Mononuclear cell (primary cell): ENCODE measurements around the gene HAUS7. TPM values are rescaled to one million over a fixed set of nuclear protein-coding genes. Genes with fewer than 3 reads are reported as not detected.

ENCODE experiments used
- H3K27me3 ChIP-seq: 2 replicates; pipeline ENCODE4 v1.6.0; 2011; ENCODE audit warnings: low read length, control low read depth; ENCODE audit not compliant: insufficient read depth
- H3K4me1 ChIP-seq: 2 replicates; pipeline ENCODE4 v1.5.1; 2011; ENCODE audit warnings: mild to moderate bottlenecking, low read length, control low read depth; ENCODE audit not compliant: insufficient read depth
- H3K4me3 ChIP-seq: 2 replicates; pipeline ENCODE4 v1.5.1; 2011; ENCODE audit warnings: mild to moderate bottlenecking, low read length, moderate library complexity
- H3K9me3 ChIP-seq: 2 replicates; pipeline ENCODE4 v1.5.1; 2011; ENCODE audit warnings: low read depth, mild to moderate bottlenecking, control low read depth, low read length
- total RNA-seq: library from RNA; depleted of rRNA; stranded (reverse); fragments of >200 nt; gene quantifications from one replicate; pipeline ENCODE4 v1.2.3, GENCODE V29; 2012

HAUS7 gene
- total RNA-seq, 1 donor: 11.8 TPM

DNA sequence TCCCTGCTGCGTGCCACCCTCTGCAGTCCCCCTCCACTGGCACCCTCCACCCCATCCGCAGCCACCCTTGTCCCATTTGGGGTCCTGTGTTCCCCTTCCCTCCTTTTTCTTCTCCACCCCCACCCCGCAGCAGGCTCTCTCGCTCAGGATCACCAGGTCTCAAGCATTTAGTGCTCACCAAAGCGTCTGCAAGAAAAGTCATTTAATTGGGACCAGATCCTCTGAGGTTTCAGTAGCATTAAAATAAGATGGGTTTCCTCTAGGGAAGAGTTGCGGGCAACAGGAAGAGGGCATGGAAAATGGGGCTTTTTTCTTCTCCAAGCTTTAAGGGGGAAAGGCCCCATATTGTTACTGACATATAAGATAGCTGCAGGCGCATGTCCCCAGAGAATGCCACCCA, 4.9 kb upstream of the HAUS7 start:
- no peak overlapping the region for H3K4me3 ChIP-seq

DNA sequence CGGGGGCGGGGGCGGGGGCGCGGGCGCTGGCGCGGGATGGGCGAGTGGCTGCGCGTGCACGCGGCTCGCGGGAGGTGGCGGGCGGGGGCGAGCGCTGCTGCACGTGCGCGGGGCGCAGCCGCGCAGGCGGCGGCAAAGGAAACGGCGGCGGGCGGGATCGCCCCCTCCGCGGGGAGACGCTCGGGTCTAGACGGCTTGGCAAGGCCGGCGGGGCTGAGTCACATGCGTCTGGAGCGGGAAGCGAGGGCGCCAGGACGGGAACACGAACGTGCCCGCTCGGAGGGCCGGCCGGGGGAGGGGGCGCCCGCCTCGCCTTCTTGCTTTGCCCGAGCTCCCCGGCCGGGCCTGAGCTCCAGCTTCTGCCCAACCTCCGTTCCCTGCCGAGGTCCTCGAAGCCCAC, 4.3 kb upstream of the HAUS7 start:
- Histone ChIP-seq H3K4me3 (no peak overlapping the region), H3K4me1 (peaks cover 7% of the 10 kb centered on the region), H3K27me3 (no peaks in the 10 kb centered on the region), H3K9me3 (no peaks in the 10 kb centered on the region)

More for the DNA sequence above, 4.9 kb upstream of the HAUS7 start:
- H3K9me3 ChIP-seq: no peaks in the 10 kb centered on the region
- H3K4me1 ChIP-seq: peaks cover 4% of the 10 kb centered on the region
- H3K27me3 ChIP-seq: no peaks in the 10 kb centered on the region

DNA sequence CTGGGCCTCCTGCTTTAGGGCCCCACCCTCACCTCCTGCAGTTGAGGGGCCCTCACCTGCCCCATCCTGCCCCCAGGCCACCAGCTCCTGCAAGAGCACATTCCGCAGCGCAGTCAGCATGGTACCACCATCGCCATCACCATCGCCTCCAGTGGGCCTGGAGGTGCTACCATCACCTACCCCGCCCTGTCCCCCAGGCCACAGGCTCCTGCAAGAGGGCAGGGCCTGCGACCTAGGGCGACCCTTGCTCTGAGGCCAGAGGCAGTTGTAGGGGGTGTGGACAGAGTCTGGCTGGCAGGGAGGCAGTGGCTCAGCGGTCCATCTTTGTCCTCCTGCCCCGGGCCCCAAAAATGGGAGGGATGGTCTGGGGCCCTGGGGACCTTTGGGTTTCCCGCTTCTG, 3.9 kb upstream of the HAUS7 start:
- Histone ChIP-seq H3K4me3 (no peak overlapping the region), H3K4me1 (peaks cover 11% of the 10 kb centered on the region), H3K9me3 (no peaks in the 10 kb centered on the region), H3K27me3 (no peaks in the 10 kb centered on the region)

DNA sequence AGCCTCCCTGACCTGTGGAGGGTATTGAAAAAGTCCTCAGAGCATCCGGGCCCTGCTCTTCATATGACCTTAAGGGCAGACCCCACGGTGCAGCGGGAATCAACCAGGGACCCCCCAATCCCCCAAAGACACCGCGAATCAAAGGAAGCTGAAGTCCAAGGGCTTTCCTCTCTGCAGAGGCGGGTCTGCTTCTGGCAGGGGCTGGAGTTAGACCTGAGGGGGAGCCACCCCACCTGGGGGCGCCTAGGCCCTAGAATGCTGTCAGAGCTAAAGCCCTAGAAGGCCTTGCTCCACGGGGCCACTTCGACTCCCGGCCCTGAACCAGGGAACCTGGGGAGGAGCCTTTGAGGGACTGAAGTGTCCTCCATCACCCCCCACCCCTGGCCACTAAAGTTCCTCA, 2.8 kb upstream of the HAUS7 start:
- H3K9me3 ChIP-seq: no peaks in the 10 kb centered on the region

DNA sequence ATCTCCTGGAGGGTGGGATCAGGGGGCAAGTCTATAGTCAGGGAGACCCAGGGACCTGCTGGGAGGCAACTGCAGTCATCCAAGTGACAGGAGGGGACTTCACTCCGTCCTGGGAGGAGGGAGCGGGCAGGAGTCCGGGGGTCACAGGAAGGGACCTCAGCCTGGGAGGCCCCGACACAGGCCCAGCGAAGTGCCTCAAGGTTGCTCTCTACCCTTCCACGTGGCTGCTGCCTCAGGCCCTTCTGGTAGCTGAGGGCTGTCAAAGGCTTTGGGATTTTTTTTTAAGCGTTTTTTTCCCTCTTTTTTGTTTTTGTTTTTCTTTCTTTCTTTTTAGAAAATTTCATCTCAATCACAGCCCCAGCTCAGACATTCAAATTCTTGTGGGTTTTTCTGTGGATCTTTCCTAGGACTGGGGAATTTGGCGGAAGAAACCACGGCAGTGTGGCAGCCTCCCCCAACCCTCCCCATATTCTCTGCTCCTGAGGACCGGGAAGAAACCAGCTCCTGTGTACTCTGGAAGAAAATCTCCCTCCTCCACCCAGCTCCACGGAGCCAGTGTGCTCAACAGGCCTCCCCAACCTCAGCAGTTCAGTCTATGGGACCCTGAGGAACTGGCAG, 1.4 kb upstream of the HAUS7 start:
- Histone ChIP-seq H3K27me3 (no peaks in the 10 kb centered on the region), H3K9me3 (no peaks in the 10 kb centered on the region), H3K4me1 (peaks cover 14% of the 10 kb centered on the region), H3K4me3 (no peak overlapping the region)

More for the DNA sequence above, 2.8 kb upstream of the HAUS7 start:
- Histone ChIP-seq H3K4me3 (no peak overlapping the region), H3K27me3 (no peaks in the 10 kb centered on the region), H3K4me1 (peaks cover 14% of the 10 kb centered on the region)

DNA sequence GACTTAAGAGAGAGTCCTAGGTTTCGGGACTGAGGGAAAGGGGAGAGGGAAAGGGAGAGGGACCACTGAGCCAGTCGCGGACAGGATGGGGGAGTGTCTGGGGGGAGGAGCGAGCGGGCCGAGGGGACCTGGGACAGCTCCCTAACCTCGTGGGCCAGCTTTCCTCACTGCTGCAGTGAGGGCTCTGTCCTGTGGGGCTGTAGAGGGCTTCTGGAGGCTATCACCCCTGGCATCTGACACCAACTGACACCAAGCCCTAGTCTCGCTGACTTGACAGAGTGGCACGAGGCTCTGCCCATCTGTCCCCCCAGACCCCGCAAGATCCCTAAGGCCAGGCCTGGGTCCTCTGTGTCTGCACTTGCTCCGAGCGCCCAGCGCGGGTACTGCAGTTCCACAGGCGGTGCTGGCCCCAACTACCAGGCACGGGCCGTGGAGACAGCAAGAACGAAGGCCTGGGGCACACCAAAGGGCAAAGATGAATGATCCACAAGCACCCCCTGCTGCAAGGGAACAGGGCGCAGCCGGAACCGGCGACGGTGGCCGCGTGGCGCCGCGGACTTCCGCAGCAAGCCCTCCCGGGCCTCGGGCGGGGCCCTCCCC, 465 bp downstream of the HAUS7 start:
- Histone ChIP-seq H3K27me3 (no peaks in the 10 kb centered on the region), H3K9me3 (no peaks in the 10 kb centered on the region), H3K4me3 (peak overlapping the region; percentile 60), H3K4me1 (peaks cover 14% of the 10 kb centered on the region)

DNA sequence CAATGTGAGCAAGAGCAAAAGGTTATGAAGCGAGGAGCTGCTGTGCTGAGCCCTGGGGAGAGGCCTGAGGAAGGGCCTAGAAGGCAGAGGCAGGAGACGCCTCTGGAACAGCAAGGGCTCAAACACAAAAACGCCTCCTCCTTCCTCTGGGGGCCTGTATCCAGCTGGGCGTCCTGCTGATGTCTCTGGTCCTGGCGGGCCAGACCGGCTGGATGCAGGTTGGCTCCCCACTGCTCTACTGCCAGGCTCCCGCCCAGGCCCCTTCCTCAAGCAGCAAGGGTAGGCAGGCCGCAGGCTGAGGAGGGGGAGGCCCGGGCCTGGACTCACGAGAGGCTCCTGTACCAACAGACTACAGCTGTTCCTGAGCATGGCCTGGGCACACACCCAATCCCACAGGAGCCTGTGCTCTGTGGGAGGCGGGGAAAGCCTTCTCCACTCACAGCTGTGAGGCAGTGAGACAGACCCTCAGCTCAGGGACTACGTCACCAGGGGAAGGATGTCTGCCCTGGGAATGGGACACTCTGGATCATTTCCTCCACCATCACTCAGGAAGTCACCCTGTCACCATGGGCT, 2.3 kb downstream of the HAUS7 start:
- H3K4me3 ChIP-seq: no peak overlapping the region
- no peaks in the 10 kb centered on the region for H3K9me3 ChIP-seq
- peaks cover 10% of the 10 kb centered on the region for H3K4me1 ChIP-seq
- no peaks in the 10 kb centered on the region for H3K27me3 ChIP-seq

DNA sequence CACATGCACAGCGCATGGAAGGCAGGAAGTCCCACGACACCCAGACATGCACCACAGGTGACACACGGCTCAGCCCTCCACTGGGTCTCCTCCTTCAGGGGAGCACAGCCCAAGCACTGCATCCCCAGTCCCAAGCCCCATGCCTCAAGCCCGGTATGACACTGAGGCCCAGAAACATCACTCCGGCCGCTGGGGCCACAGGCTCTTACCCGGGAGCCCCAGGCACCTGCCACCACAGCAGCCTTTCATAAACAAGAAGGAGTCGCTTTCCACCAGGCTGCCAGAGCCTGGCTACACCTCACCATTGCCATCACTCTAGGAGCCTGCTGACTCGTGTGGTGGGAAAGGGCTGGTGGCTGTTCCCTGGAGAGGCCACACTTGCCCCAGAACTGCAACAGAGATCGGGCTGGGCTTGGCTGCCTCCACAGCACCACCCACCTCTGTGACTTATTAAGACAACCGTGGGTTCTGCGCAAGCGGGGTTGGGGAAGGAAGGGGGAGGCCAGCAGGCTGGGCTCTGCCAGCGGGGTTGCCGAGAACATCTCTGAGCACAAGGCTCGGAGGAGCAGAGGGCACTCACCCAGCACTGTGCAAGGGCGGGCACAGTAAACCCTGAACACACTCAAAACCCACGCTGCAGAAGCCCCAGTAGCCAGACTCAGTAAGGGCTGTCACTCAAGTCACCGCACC, 4.5 kb downstream of the HAUS7 start:
- Histone ChIP-seq H3K4me1 (peaks cover 10% of the 10 kb centered on the region), H3K27me3 (no peaks in the 10 kb centered on the region), H3K9me3 (no peaks in the 10 kb centered on the region), H3K4me3 (no peak overlapping the region)

DNA sequence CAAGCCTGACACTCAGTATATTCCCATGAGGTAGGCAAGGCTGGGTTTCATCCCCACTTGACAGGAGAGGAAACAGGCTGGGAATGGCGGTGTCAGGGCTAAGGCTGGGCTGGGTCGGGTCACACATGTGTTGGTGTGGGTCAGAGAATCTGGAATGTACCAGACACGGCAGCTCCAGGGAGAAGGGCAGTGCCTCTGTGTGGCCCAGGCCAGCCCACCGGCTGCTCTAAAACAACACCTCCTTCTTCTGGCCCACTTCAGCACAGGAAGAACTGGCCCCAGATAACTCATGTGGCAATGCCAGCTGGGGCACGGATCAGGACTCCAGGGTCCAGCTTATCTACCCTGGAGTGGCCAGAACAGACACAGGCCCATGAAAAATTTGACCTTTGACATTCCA, 6.3 kb downstream of the HAUS7 start:
- Histone ChIP-seq H3K4me3 (no peak overlapping the region), H3K27me3 (no peaks in the 10 kb centered on the region), H3K9me3 (no peaks in the 10 kb centered on the region), H3K4me1 (peaks cover 1% of the 10 kb centered on the region)

DNA sequence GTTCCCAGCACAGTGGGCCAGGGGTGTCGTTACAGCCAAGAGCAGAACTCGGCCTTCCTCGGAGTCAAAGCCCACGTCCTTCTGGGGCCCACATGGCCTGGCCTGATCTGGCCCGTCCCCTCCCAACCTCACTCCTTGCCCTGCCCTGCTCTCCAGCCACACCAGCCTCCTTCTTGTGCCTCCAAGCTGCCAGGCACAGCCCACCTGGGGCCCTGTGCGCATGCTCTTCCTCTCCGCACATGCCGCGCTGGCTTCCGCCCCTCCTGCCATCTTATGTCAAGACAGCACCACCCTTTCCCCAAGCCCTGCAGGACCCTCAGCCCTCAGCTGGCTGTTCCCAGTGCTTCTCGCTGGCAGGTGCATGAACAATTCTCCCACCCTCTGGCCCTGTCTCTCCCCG, 6.8 kb downstream of the HAUS7 start:
- H3K27me3 ChIP-seq: no peaks in the 10 kb centered on the region
- no peaks in the 10 kb centered on the region for H3K4me1 ChIP-seq
- H3K4me3 ChIP-seq: no peak overlapping the region
- H3K9me3 ChIP-seq: no peaks in the 10 kb centered on the region

DNA sequence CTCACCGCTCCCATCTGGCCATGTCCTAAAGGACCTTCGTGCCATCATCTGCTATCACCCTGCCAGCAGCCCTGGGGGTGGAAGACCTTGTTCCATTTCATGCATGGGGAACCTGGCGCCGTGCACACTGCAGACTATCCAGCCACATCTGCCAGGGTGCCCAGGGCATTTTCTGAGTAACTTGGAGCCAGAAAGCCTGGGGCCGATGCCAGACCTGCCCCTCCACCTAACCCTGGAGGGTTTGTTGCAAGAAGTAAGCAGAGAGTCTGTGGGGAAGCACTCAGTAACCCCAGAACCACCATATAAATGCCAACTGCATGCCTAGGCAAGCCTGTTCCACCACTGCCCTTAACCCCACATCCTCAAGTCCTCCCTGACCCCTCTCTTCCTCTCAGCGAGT, 7.3 kb downstream of the HAUS7 start:
- H3K4me3 ChIP-seq: no peak overlapping the region
- H3K27me3 ChIP-seq: no peaks in the 10 kb centered on the region
- H3K4me1 ChIP-seq: no peaks in the 10 kb centered on the region
- no peaks in the 10 kb centered on the region for H3K9me3 ChIP-seq

DNA sequence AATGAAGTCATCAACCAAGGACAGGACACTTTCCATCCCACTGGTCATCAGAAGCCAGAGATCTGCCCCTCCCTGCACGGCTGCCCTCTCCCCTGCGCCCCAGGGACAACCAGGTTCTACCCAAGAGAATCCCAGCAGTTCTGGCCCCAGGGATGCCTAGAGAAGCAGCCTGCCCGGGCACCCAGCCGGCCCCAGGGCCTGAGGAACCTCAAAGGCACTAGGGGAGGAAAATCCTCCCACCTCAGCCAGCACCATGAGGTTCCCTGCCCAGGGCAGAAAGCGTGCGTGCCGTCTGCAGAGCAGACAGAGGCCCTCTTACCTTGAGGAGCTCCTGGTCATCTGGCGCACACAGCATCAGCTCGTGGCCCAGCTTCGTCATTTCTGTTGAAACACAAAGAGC, 8.1 kb downstream of the HAUS7 start:
- Histone ChIP-seq H3K27me3 (no peaks in the 10 kb centered on the region), H3K9me3 (no peaks in the 10 kb centered on the region), H3K4me1 (no peaks in the 10 kb centered on the region), H3K4me3 (no peak overlapping the region)

DNA sequence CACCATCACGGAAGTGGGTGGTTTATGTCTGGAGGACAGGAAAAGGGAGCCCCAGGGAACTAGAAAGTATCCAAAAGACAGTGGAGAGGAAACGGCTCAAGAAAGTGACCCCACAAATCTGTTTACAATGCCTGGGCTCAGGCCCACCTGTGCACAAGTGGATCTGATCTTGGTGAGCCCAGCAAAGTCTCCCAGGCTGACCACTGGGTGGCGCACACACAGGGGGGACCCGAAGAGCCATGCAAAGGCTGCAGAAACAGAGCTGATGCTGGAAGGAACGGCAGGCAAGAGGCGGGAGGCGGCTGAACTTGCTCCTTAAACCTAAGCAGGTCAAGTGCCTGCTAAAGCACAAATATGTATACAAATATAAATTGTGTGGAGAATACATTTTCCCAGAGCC, 9.6 kb downstream of the HAUS7 start:
- no peaks in the 10 kb centered on the region for H3K27me3 ChIP-seq
- H3K4me1 ChIP-seq: no peaks in the 10 kb centered on the region
- no peaks in the 10 kb centered on the region for H3K9me3 ChIP-seq
- no peak overlapping the region for H3K4me3 ChIP-seq

DNA sequence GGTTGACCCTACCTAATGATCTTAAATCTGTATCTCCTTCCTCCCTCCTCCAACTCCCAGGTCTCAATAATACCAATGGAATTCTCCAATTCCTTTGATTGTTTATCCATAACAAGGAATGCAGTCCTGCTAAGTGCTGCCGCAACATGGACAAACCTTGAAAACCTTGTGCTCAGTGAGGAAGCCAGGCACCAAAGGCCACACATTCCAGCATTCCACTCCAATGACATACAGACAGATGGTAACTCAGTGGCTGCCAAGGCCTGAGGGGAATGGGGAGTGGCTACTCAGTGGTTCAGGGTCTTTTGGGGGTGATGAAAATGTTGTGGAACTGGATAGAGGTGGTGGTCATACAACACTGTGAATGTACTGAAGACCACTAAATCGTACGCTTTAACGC, 10.4 kb downstream of the HAUS7 start:
- H3K4me3 ChIP-seq: no peak overlapping the region
- H3K27me3 ChIP-seq: no peaks in the 10 kb centered on the region
- no peaks in the 10 kb centered on the region for H3K9me3 ChIP-seq
- H3K4me1 ChIP-seq: no peaks in the 10 kb centered on the region

DNA sequence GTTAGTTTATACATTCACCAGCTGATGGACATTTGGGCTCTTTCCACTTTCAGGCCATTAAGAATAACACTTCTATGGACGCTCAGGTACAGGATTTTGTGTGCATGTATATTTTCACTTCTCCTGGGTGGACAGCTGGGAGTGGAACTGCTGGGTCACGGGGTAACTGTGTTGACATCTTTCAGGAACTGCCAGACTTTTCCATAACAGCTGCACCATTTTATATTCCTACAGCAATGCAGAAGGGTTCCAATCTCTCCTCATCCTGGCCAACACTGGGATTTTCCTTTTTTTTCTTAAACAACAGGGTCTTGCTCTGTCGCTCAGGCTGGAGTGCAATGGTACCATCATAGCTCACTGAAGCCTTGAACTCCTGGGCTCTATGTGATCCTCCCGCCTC, 11.9 kb downstream of the HAUS7 start:
- Histone ChIP-seq H3K9me3 (no peaks in the 10 kb centered on the region), H3K4me3 (no peak overlapping the region), H3K4me1 (no peaks in the 10 kb centered on the region), H3K27me3 (no peaks in the 10 kb centered on the region)
